Liver (tissue), 9 donors: ENCODE results near the gene FOXG1. TPM values are rescaled to one million over a fixed set of nuclear protein-coding genes. Genes with fewer than 3 reads are reported as not detected.
A peak's percentile ranks its signal among the peaks of the same experiment; 100 is the strongest.

Experiments used
- DNase-seq: peaks from one replicate; pipeline ENCODE4 v3.0.0-alpha.2; 2017; ENCODE audit warnings: low spot score
- H3K27ac ChIP-seq, 2 donors: one replicate each; pipeline ENCODE4 v1.7.0; 2013; ENCODE audit warnings: inconsistent platforms in 2 of 2, low read length in 2 of 2, control low read depth in 1 of 2, low read depth in 1 of 2, mild to moderate bottlenecking in 1 of 2
- H3K27me3 ChIP-seq, 4 donors: one replicate each; pipeline versions ENCODE4 v1.6.1 to v1.7.0; 2013; ENCODE audit warnings: low read length in 3 of 4, inconsistent platforms in 1 of 4, mild to moderate bottlenecking in 1 of 4, moderate library complexity in 1 of 4; ENCODE audit not compliant: control insufficient read depth in 4 of 4, insufficient read depth in 4 of 4
- H3K36me3 ChIP-seq, 4 donors: one replicate each; pipeline versions ENCODE4 v1.6.1 to v1.7.0; 2013; ENCODE audit warnings: low read length in 3 of 4, mild to moderate bottlenecking in 3 of 4, low read depth in 1 of 4, moderate library complexity in 1 of 4; ENCODE audit not compliant: control insufficient read depth in 4 of 4, insufficient read depth in 3 of 4
- H3K4me1 ChIP-seq, 4 donors: one replicate each; pipeline versions ENCODE4 v1.6.1 to v1.7.0; 2013; ENCODE audit warnings: low read length in 3 of 4, mild to moderate bottlenecking in 3 of 4, moderate library complexity in 1 of 4; ENCODE audit not compliant: control insufficient read depth in 4 of 4, insufficient read depth in 4 of 4
- H3K4me3 ChIP-seq, 3 donors: one replicate each; pipeline versions ENCODE4 v1.6.1 to v1.7.0; 2013; ENCODE audit warnings: low read length in 3 of 3, control low read depth in 1 of 3, low read depth in 1 of 3, mild to moderate bottlenecking in 1 of 3
- H3K9ac ChIP-seq, 2 donors: one replicate each; pipeline ENCODE4 v1.7.0; 2013; ENCODE audit warnings: low read length in 2 of 2, mild to moderate bottlenecking in 2 of 2, moderate library complexity in 2 of 2, control low read depth in 1 of 2, low read depth in 1 of 2
- H3K9me3 ChIP-seq, 4 donors: one replicate each; pipeline versions ENCODE4 v1.6.1 to v1.7.0; 2013; ENCODE audit warnings: low read length in 3 of 4; ENCODE audit not compliant: control insufficient read depth in 4 of 4
- EGR1 ChIP-seq, 2 donors: IDR thresholded peaks; 2 replicates each; pipeline ENCODE4 v1.6.1; 2016 to 2018; ENCODE audit warnings: antibody characterized with exemption in 2 of 2, low read depth in 2 of 2
- FOXA1 ChIP-seq: IDR thresholded peaks from 2 replicates; pipeline ENCODE4 v1.6.1; 2016; ENCODE audit warnings: antibody characterized with exemption
- FOXA2 ChIP-seq: IDR thresholded peaks from 2 replicates; pipeline ENCODE4 v1.6.1; 2016; ENCODE audit warnings: antibody characterized with exemption
- GABPA ChIP-seq, 2 donors: IDR thresholded peaks in 1 of 2; conservative IDR thresholded peaks in 1 of 2; 2 replicates each; pipeline ENCODE4 v1.6.1; 2016; ENCODE audit warnings: antibody characterized with exemption in 2 of 2, mild to moderate bottlenecking in 1 of 2, moderate library complexity in 1 of 2
- HNF4A ChIP-seq, 2 donors: conservative IDR thresholded peaks; 2 replicates each; pipeline ENCODE4 v1.6.1; 2016; ENCODE audit warnings: antibody characterized with exemption in 2 of 2, mild to moderate bottlenecking in 2 of 2
- HNF4G ChIP-seq: IDR thresholded peaks from 2 replicates; pipeline ENCODE4 v1.6.1; 2016; ENCODE audit warnings: antibody characterized with exemption
- JUND ChIP-seq, 2 donors: IDR thresholded peaks; 2 replicates each; pipeline ENCODE4 v1.6.1; 2016; ENCODE audit warnings: antibody characterized with exemption in 2 of 2
- NR2F2 ChIP-seq: IDR thresholded peaks from 2 replicates; pipeline ENCODE4 v1.6.1; 2016; ENCODE audit warnings: antibody characterized with exemption
- RAD21 ChIP-seq, 2 donors: IDR thresholded peaks; 2 replicates each; pipeline ENCODE4 v1.6.1; 2016; ENCODE audit warnings: antibody characterized with exemption in 2 of 2, mild to moderate bottlenecking in 2 of 2
- RXRA ChIP-seq, 2 donors: IDR thresholded peaks; 2 replicates each; pipeline ENCODE4 v1.6.1; 2017 to 2018; ENCODE audit warnings: antibody characterized with exemption in 2 of 2, mild to moderate bottlenecking in 1 of 2
- SP1 ChIP-seq: IDR thresholded peaks from 2 replicates; pipeline ENCODE4 v1.6.1; 2018; ENCODE audit warnings: antibody characterized with exemption, mild to moderate bottlenecking
- TAF1 ChIP-seq: conservative IDR thresholded peaks from 2 replicates; pipeline ENCODE4 v1.6.1; 2016; ENCODE audit warnings: antibody characterized with exemption, mild to moderate bottlenecking
- WGBS: extraction: QIAGEN DNeasy Blood & Tissue Kit; methylation state at CpG from one replicate; pipeline ENCODE4 v1.1.7; 2013; 5-methylcytosine and 5-hydroxymethylcytosine counted together
- polyA plus RNA-seq, 2 donors: library from polyadenylated mRNA; stranded (reverse) in 1 of 2; unstranded in 1 of 2; fragments of 200-250 nt in 1 of 2; fragments of >200 nt in 1 of 2; fragmentation: Nextera tagmentation in 1 of 2; extraction: Ambion mirVana in 1 of 2; gene quantifications; one replicate each; pipeline versions ENCODE4 v1.2.1 to v1.2.3, GENCODE V29; 2013 to 2015
- total RNA-seq, 2 donors: library from RNA; depleted of rRNA; stranded (reverse); fragments of >200 nt; gene quantifications; one replicate each; pipeline ENCODE4 v1.2.3, GENCODE V29; 2014
- TF ChIP-seq, protein P1 (sequence below): fragments of 150-350 bp; IDR thresholded peaks from 2 replicates; pipeline ENCODE4 v1.5.1; 2017; ENCODE audit warnings: improper control_type of control experiment, low read depth, low read length; ENCODE audit not compliant: missing input control
- TF ChIP-seq, protein P2 (sequence below): IDR thresholded peaks from 2 replicates; pipeline ENCODE4 v1.6.1; 2016; ENCODE audit warnings: antibody characterized with exemption
- TF ChIP-seq, protein P3 (sequence below): IDR thresholded peaks from 2 replicates; pipeline ENCODE4 v1.6.1; 2016; ENCODE audit warnings: antibody characterized with exemption, mild to moderate bottlenecking
- TF ChIP-seq, protein P4 (sequence below): IDR thresholded peaks from 2 replicates; pipeline ENCODE4 v1.6.1; 2016; ENCODE audit warnings: antibody characterized with exemption
- TF ChIP-seq, protein P5 (sequence below): IDR thresholded peaks from 2 replicates; pipeline ENCODE4 v1.6.1; 2016; ENCODE audit warnings: antibody characterized with exemption
- donor health status: healthy.
- donor health status: healthy.
- donor health status: healthy.
- donor health status: healthy.
- donor health status: healthy.

FOXG1 gene
- total and polyA plus RNA-seq, 4 donors: not detected

GRCh38 chr14:28765831-28766468 lies 637 bp upstream of the FOXG1 start:
- H3K27ac ChIP-seq: no peak overlapping the region
- peaks cover 15 to 39% (median 21%) of the 10 kb centered on the region in 4 donors for H3K27me3 ChIP-seq
- H3K4me1 ChIP-seq: peaks cover 7 to 13% (median 11%) of the 10 kb centered on the region in 4 donors
- H3K36me3 ChIP-seq: no peaks in the 10 kb centered on the region
- no peak for DNase-seq
- no peak overlapping the region for H3K9ac ChIP-seq
- TF ChIP-seq, protein P1, sequence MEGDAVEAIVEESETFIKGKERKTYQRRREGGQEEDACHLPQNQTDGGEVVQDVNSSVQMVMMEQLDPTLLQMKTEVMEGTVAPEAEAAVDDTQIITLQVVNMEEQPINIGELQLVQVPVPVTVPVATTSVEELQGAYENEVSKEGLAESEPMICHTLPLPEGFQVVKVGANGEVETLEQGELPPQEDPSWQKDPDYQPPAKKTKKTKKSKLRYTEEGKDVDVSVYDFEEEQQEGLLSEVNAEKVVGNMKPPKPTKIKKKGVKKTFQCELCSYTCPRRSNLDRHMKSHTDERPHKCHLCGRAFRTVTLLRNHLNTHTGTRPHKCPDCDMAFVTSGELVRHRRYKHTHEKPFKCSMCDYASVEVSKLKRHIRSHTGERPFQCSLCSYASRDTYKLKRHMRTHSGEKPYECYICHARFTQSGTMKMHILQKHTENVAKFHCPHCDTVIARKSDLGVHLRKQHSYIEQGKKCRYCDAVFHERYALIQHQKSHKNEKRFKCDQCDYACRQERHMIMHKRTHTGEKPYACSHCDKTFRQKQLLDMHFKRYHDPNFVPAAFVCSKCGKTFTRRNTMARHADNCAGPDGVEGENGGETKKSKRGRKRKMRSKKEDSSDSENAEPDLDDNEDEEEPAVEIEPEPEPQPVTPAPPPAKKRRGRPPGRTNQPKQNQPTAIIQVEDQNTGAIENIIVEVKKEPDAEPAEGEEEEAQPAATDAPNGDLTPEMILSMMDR: no peak
- TF ChIP-seq, protein P2, sequence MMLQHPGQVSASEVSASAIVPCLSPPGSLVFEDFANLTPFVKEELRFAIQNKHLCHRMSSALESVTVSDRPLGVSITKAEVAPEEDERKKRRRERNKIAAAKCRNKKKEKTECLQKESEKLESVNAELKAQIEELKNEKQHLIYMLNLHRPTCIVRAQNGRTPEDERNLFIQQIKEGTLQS: no peak
- TF ChIP-seq HNF4G: no peak
- TF ChIP-seq, protein P3, sequence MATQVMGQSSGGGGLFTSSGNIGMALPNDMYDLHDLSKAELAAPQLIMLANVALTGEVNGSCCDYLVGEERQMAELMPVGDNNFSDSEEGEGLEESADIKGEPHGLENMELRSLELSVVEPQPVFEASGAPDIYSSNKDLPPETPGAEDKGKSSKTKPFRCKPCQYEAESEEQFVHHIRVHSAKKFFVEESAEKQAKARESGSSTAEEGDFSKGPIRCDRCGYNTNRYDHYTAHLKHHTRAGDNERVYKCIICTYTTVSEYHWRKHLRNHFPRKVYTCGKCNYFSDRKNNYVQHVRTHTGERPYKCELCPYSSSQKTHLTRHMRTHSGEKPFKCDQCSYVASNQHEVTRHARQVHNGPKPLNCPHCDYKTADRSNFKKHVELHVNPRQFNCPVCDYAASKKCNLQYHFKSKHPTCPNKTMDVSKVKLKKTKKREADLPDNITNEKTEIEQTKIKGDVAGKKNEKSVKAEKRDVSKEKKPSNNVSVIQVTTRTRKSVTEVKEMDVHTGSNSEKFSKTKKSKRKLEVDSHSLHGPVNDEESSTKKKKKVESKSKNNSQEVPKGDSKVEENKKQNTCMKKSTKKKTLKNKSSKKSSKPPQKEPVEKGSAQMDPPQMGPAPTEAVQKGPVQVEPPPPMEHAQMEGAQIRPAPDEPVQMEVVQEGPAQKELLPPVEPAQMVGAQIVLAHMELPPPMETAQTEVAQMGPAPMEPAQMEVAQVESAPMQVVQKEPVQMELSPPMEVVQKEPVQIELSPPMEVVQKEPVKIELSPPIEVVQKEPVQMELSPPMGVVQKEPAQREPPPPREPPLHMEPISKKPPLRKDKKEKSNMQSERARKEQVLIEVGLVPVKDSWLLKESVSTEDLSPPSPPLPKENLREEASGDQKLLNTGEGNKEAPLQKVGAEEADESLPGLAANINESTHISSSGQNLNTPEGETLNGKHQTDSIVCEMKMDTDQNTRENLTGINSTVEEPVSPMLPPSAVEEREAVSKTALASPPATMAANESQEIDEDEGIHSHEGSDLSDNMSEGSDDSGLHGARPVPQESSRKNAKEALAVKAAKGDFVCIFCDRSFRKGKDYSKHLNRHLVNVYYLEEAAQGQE: no peak
- no peak for TF ChIP-seq RXRA (IDR thresholded peaks at IDR 0.05)
- no peak for TF ChIP-seq FOXA1
- no peak for TF ChIP-seq RAD21 (IDR thresholded peaks at IDR 0.05)
- no peak for TF ChIP-seq FOXA2
- no peak for TF ChIP-seq SP1
- TF ChIP-seq, protein P4, sequence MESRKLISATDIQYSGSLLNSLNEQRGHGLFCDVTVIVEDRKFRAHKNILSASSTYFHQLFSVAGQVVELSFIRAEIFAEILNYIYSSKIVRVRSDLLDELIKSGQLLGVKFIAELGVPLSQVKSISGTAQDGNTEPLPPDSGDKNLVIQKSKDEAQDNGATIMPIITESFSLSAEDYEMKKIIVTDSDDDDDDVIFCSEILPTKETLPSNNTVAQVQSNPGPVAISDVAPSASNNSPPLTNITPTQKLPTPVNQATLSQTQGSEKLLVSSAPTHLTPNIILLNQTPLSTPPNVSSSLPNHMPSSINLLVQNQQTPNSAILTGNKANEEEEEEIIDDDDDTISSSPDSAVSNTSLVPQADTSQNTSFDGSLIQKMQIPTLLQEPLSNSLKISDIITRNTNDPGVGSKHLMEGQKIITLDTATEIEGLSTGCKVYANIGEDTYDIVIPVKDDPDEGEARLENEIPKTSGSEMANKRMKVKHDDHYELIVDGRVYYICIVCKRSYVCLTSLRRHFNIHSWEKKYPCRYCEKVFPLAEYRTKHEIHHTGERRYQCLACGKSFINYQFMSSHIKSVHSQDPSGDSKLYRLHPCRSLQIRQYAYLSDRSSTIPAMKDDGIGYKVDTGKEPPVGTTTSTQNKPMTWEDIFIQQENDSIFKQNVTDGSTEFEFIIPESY: no peak
- no peak for TF ChIP-seq GABPA (IDR thresholded peaks at IDR 0.05 in 1 of 2, conservative IDR thresholded peaks at IDR 0.05 in 1 of 2)
- TF ChIP-seq EGR1 (IDR thresholded peaks at IDR 0.05; ENCODE audit: low read depth in 2 of 2): no peak
- no peak for TF ChIP-seq JUND (IDR thresholded peaks at IDR 0.05)
- no peak for TF ChIP-seq TAF1
- TF ChIP-seq, protein P5, sequence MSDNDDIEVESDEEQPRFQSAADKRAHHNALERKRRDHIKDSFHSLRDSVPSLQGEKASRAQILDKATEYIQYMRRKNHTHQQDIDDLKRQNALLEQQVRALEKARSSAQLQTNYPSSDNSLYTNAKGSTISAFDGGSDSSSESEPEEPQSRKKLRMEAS: no peak
- TF ChIP-seq HNF4A (conservative IDR thresholded peaks at IDR 0.05): no peak
- TF ChIP-seq NR2F2: no peak
- H3K9me3 ChIP-seq: peaks cover 0 to 8% (median 0%) of the 10 kb centered on the region in 4 donors
- WGBS: 6% methylated on average over 33 of the region's 33 CpGs
- H3K4me3 ChIP-seq: peak overlapping the region in 1 of 3 donors; percentile 48
